ENCODE results near the gene TPX2. TPM values are rescaled to one million over a fixed set of nuclear protein-coding genes. Genes with fewer than 3 reads are reported as not detected.

The TPX2 gene
- total and polyA plus RNA-seq, 10 of the 15 experiments (the other 5 are each of a cell fraction or from before 2014, with no cell fraction given), result 29.7 to 144 (median 89.0) TPM

GRCh38 chr20:31767805-31768204, 28.7 kb downstream of the TPX2 start (continued):
- TF ChIP-seq ZBTB40 (IDR thresholded peaks at IDR 0.05; ENCODE audit: borderline replicate concordance) (no peak), E2F8 (IDR thresholded peaks at IDR 0.05; ENCODE audit: low read depth, partially characterized antibody) (no peak), HSF1 (IDR thresholded peaks at IDR 0.05; ENCODE audit: low read depth, low read length) (no peak), SMARCA5 (IDR thresholded peaks at IDR 0.05) (no peak), ZNF274 (IDR thresholded peaks at IDR 0.05; ENCODE audit: insufficient read depth, insufficient read length) (no peak), ZNF592 (IDR thresholded peaks at IDR 0.05) (no peak), MLLT1 (IDR thresholded peaks at IDR 0.05) (no peak)
